Tibial artery (tissue), 4 donors: ENCODE data around the gene ORC6.

Experiments
- DNase-seq, 2 donors: peaks; one replicate each; pipeline ENCODE4 v3.0.0-alpha.2; 2019
- H3K27ac ChIP-seq, 2 donors: fragments of 200-600 bp; sonication (generic) in 1 of 2; 1 replicate in 1 of 2; 2 replicates in 1 of 2; pipeline ENCODE4 v1.5.1; 2018 to 2019; ENCODE audit warnings: mild to moderate bottlenecking in 1 of 2
- H3K27me3 ChIP-seq, 2 donors: fragments of 200-600 bp; sonication (generic) in 1 of 2; one replicate each; pipeline versions ENCODE4 v1.5.1 to v1.6.0; 2016 to 2019
- H3K36me3 ChIP-seq, 3 donors: fragments of 200-600 bp; sonication (generic) in 2 of 3; one replicate each; pipeline ENCODE4 v1.5.1; 2016 to 2019; ENCODE audit warnings: mild to moderate bottlenecking in 2 of 3
- H3K4me1 ChIP-seq, 4 donors: fragments of 200-600 bp; sonication (generic) in 2 of 4; 1 replicate in 3 of 4; 2 replicates in 1 of 4; pipeline ENCODE4 v1.5.1; 2016 to 2019
- H3K4me3 ChIP-seq, 2 donors: fragments of 200-600 bp; sonication (generic) in 1 of 2; 1 replicate in 1 of 2; 2 replicates in 1 of 2; pipeline ENCODE4 v1.5.1; 2018 to 2019; ENCODE audit warnings: mild to moderate bottlenecking in 2 of 2
- H3K9me3 ChIP-seq, 3 donors: fragments of 200-600 bp; sonication (generic) in 1 of 3; one replicate each; pipeline ENCODE4 v1.5.1; 2016 to 2019
- CTCF ChIP-seq, 2 experiments: fragments of 200-600 bp in 1 of 2; fragments of 450-650 bp in 1 of 2; IDR thresholded peaks; one replicate each; pipeline ENCODE4 v1.5.1; 2017 to 2019; ENCODE audit warnings: antibody characterized with exemption in 2 of 2, mild to moderate bottlenecking in 1 of 2, moderate library complexity in 1 of 2
- intact Hi-C: fragments of 100-400 bp; cut with DNase I; formaldehyde crosslinking; loops from one replicate; pipeline ENCODE4 v1.15.0; 2023; ENCODE audit warnings: low total_unique reads

The ORC6 gene

GRCh38 chr16:46733319-46733830 is 43.9 kb downstream of the ORC6 start:
- no peak overlapping the region for H3K27ac ChIP-seq
- no peak for TF ChIP-seq CTCF (IDR thresholded peaks at IDR 0.05)
- H3K27me3 ChIP-seq: no peaks in the 10 kb centered on the region
- no peaks in the 10 kb centered on the region for H3K9me3 ChIP-seq
- no peak overlapping the region for H3K4me3 ChIP-seq
- H3K36me3 ChIP-seq: no peaks in the 10 kb centered on the region
- intact Hi-C loops: no loop called here
- no peaks in the 10 kb centered on the region for H3K4me1 ChIP-seq
- no peak for DNase-seq

- Histone ChIP-seq H3K9me3 (no peaks in the 10 kb centered on the region), H3K4me3 (no peak overlapping the region), H3K4me1 (no peaks in the 10 kb centered on the region), H3K36me3 (no peaks in the 10 kb centered on the region), H3K27ac (no peak overlapping the region), H3K27me3 (no peaks in the 10 kb centered on the region)
- TF ChIP-seq CTCF (IDR thresholded peaks at IDR 0.05): no peak
- peak in 1 of 2 donors; percentile 40 for DNase-seq
- intact Hi-C loops: no loop called here
Observed at GRCh38 chr16:46736695-46737094, 47.2 kb downstream of the ORC6 start.

- Histone ChIP-seq H3K4me1 (no peaks in the 10 kb centered on the region), H3K4me3 (no peak overlapping the region), H3K27me3 (no peaks in the 10 kb centered on the region), H3K27ac (no peak overlapping the region), H3K36me3 (no peaks in the 10 kb centered on the region), H3K9me3 (no peaks in the 10 kb centered on the region)
- no peak for TF ChIP-seq CTCF (IDR thresholded peaks at IDR 0.05)
- intact Hi-C loops: no loop called here
- DNase-seq: peak in 1 of 2 donors; percentile 54
Observed at GRCh38 chr16:46737621-46738214, 48.3 kb downstream of the ORC6 start.

GRCh38 chr16:46739934-46740333 is 50.5 kb downstream of the ORC6 start:
- Histone ChIP-seq H3K27me3 (no peaks in the 10 kb centered on the region), H3K9me3 (no peaks in the 10 kb centered on the region), H3K4me3 (no peak overlapping the region), H3K4me1 (peaks cover 0 to 7% (median 0%) of the 10 kb centered on the region in 4 donors), H3K36me3 (no peaks in the 10 kb centered on the region), H3K27ac (no peak overlapping the region)
- no peak for DNase-seq
- intact Hi-C loops: no loop called here
- TF ChIP-seq CTCF (IDR thresholded peaks at IDR 0.05): no peak

GRCh38 chr16:46743232-46743719 is 53.8 kb downstream of the ORC6 start:
- peak; percentile 32 to 59 for DNase-seq
- Histone ChIP-seq H3K36me3 (no peaks in the 10 kb centered on the region), H3K27ac (no peak overlapping the region), H3K9me3 (no peaks in the 10 kb centered on the region), H3K27me3 (no peaks in the 10 kb centered on the region), H3K4me1 (peaks cover 0 to 12% (median 3%) of the 10 kb centered on the region in 4 donors), H3K4me3 (no peak overlapping the region)
- TF ChIP-seq CTCF (IDR thresholded peaks at IDR 0.05): no peak
- intact Hi-C loops: no loop called here
